OCI-LY3 (cell line): ENCODE measurements around the gene SLC22A12.

Experiments used
- EZH2phosphoT487 ChIP-seq: fragments of 200-600 bp; shearing (Covaris generic); IDR thresholded peaks from 2 replicates; pipeline ENCODE4 v1.6.1; 2018; ENCODE audit warnings: antibody characterized with exemption, mixed run types, low read depth
- TF ChIP-seq, protein P1 (sequence below): fragments of 200-600, 300-600 bp; sonication (generic); IDR thresholded peaks from 2 replicates; pipeline ENCODE4 v1.5.1; 2014; ENCODE audit warnings: antibody characterized with exemption, low read length, low read depth

DNA sequence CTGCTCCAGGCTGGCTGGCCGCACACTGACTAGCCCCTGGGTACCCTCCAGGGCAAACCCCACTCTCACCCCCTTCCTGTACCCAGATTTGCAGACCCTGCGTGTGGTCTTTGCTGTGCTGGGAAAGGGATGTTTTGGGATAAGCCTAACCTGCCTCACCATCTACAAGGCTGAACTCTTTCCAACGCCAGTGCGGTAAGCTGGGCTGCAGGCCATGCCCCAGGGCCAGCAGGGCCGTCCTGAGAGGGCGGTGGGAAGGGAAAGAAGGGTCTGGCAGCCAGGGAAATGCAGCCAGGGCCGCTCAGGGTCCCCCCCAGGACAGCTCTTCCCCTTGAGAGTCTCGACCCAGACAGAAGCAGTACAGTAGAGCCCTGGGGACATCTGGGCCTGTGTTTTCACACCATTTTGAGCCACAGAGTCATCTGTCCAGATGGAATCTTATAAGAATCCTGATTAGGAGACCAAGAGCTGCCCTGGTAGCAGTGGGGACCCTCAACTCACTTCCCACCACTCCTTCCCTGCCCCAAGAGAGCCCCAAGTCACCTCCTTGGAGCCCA, 22.4 kb upstream of the SLC22A12 start:
- TF ChIP-seq, protein P1, sequence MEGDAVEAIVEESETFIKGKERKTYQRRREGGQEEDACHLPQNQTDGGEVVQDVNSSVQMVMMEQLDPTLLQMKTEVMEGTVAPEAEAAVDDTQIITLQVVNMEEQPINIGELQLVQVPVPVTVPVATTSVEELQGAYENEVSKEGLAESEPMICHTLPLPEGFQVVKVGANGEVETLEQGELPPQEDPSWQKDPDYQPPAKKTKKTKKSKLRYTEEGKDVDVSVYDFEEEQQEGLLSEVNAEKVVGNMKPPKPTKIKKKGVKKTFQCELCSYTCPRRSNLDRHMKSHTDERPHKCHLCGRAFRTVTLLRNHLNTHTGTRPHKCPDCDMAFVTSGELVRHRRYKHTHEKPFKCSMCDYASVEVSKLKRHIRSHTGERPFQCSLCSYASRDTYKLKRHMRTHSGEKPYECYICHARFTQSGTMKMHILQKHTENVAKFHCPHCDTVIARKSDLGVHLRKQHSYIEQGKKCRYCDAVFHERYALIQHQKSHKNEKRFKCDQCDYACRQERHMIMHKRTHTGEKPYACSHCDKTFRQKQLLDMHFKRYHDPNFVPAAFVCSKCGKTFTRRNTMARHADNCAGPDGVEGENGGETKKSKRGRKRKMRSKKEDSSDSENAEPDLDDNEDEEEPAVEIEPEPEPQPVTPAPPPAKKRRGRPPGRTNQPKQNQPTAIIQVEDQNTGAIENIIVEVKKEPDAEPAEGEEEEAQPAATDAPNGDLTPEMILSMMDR = no peak
- no peak for TF ChIP-seq EZH2phosphoT487
